GM18502 (cell line): ENCODE results near the gene TUFT1.
"Not testable (repeated sequence)": the region's sequence is repeated elsewhere in the genome, so short reads cannot be mapped to it uniquely, and the experiment has no call there.

ENCODE experiments used
- ATAC-seq: cut with Tn5 transposase; IDR thresholded peaks from one replicate; pipeline ENCODE4 v1.9.1; 2021; ENCODE audit warnings: mild to moderate bottlenecking; ENCODE audit not compliant: unreplicated experiment, poor library complexity

The TUFT1 gene

DNA sequence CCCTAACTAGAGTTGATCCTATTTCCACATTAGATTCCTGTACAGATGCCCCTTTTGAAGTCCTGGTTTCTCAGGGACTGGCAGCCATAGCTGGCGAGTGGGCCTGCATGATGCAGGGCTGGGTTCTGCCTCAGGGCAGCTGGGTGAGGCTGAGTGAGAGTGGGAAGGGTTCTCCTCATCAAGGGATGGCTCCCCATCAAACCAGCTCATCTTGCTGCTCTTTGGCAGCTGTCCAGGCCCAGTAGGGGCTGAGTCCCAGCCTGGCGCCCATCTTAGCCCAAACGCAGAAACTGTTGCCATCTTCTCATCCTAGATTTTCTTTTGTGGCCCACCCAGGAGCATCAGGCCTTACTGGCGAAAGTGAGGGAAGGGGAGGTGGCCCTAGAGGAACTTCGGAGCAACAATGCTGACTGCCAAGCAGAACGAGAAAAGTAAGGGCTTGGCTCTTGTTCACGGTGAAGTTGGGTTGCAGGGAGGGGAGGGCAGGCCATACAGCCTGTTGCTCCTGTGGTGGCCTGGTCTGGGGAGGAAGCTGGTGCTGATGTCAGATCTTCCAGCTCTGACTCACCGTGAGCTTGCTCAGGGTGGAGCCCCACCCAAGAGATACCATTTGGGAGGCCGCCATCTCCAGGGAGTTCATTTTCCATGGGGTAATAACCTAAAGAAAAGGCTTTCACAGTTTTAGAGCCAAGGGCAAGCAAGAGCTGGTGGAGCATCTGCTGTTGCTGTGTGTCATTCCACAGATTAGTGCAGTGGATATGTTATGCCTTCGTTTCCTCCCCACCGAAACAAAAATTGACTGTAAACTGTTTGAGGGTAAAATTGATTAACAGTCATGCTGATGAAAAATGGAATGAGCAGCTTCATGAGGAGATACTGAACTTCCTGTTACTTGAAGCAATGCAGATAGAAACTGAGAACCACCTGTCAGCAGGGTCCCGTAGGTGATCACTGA, 34.7 kb downstream of the TUFT1 start:
- ATAC-seq, result no peak

GRCh38 chr1:151577173-151577572, 37.1 kb downstream of the TUFT1 start:
- ATAC-seq, result no peak

DNA sequence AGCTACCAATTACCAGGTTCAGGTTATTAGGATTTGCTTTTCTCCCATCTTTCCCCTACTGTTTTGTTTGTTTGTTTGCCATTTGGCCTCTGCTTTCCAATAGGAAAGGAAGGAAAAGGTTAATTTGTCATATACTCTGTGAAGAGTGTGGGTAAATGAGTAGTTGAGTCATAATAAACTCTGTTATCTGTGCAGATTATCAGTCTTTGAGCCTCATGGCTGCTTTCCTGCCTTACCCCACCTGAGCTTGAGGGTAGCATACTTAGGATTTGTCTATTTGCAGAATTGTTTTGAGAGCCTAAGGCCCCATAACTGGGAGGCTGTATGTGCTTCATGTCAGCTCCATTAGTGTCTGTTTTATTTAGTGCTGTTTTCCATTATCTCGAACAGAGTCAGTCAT, 38.8 kb downstream of the TUFT1 start:
- ATAC-seq, result no peak

GRCh38 chr1:151579436-151580225, 39.5 kb downstream of the TUFT1 start:
- no peak for ATAC-seq

- ATAC-seq, result no peak
Measured at GRCh38 chr1:151581451-151581850, 41.3 kb downstream of the TUFT1 start.

GRCh38 chr1:151581921-151582320, 41.8 kb downstream of the TUFT1 start:
- ATAC-seq, result no peak

DNA sequence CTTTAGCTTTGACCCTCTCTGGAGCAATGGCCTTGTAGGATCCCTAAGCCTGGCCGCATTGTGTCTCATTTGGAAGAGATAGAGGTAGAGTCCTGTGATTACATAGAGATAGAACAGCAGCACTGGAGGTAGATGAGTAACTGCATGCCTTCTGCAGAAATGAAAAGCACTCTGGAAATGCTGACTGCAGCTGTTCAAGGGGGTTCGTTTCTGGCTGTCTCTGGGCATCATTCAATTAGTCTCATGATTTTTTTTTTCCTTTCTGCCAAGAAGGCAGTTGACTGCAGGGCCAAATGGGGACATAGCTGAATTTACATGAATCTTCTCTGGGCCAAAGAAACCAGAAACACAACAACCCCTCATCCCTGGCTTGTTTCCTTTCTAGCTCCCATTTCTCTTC, 43.7 kb downstream of the TUFT1 start:
- no peak for ATAC-seq

- ATAC-seq, result no peak
Measured at GRCh38 chr1:151584278-151584677, 44.2 kb downstream of the TUFT1 start.

DNA sequence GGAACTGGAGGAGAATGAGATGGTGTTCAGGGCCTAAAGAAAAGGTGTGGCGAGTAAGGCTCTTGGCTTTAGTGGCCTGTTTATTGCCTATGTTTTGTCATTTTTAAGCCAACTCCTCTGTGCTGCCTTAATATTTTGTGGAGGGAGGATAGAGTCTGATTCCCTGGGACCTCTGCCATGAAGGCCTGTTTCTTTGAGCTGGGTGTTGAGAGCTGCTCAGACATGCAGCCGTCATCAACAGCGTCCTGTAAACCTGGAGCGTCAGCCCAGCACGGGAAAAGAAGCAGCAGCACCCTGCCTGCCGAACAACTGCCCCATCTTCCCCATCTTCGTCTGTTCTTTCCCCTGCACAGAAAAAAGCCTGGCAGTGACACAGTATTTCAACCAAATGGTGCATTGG, 44.7 kb downstream of the TUFT1 start:
- ATAC-seq, result no peak

DNA sequence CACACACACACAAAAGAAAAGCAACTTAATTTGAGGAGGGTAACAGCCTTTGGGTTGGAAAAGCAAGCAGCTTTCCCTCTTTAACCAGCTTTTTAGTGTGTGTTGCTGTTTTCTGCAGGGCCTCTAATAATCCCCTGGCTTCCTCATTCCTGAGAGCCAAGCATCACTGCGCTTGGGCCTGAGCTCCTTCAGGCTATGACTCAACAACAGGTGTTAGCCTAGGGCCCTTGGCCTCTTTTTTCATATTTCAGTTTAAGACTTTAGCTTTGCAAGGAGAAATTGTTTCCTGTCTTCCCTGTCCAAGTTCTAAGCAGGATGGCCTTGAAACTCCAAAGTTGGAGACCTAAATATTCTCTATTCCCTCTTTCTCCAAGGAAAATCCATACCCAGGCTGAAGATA, 45.5 kb downstream of the TUFT1 start:
- no peak for ATAC-seq

DNA sequence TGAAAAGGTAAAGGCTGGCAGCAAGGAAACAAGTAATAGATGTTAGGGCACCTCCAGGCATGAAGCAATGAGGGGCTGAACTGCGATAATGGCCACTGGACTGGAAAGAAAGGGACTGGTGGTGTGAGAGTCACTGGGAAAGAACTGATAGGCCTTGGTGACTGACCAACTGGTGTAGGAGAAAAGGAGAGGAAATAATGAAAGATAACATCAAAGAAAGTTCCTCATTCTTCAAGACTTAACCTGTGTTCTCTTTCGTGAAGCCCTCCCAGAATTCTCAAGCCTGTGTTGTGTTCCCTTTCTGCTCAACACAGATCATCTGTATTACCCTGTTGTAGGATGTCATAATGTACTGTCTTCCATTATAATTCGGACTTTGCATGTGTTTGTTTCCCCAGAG, 50.9 kb downstream of the TUFT1 start:
- no peak for ATAC-seq

GRCh38 chr1:151593730-151594129, 53.6 kb downstream of the TUFT1 start:
- no peak for ATAC-seq

DNA sequence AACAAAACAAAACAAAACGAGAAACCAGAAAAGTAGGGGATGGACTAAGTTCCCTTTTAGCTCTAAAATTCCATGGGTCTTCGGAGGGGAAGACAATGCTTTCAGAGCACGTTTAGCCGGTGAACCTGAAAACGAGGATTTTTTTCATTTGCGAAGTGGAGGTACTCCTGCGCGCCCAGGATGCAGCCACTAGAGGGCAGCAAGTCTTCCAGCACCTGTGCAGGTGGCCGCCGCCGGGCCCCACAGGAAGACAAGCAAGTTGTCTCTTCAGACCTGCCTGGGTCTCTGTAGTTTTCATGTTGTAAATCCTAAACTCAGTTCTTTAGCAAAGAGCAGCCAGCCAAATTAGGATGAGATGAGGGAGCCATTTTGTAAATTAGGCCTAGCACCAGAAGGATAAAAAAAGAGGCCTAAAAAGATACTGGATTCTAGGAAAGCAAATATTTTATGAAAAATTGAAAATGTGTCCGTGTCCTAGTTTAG, 54.1 kb downstream of the TUFT1 start:
- no peak for ATAC-seq

DNA sequence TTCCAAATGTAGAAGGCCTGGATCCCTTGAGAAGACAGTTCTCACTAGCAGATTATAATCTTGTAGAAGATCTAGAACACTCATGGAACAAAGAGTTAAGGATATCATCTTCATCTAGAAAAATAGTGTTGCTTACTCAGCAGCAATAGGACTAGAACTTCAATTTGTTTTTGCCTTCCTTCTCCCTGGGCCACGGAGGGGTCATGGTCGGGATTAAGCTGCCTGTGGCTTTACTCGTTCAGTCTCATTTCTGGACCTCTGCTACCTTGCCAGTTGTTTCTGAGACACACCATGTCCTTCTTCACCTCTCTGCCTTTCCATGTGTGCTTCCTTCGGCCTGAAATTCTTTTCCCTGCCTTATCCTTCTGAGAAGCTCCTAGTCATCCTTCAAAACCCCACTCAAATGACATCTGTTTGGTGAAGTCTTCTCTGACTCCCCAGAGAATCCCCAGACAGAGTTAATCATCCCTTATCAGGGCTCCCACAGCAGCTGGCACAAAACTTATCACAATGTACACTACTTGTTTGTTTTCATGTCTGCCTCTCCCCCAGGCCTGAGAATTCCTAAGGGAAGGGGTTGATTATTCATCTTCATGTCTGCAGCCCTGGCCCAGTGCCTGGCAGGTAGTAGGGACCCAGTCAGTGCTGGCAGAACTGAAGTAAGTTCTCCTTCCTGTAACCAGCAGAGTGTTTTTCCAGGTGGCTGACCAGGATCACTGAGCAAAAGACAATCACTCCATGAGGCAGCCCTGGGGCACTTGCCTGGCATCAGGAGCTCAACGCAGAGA, 56.3 kb downstream of the TUFT1 start:
- ATAC-seq, result no peak

- not testable (repeated sequence) for ATAC-seq
Measured at GRCh38 chr1:151602550-151602949, 62.4 kb downstream of the TUFT1 start.

DNA sequence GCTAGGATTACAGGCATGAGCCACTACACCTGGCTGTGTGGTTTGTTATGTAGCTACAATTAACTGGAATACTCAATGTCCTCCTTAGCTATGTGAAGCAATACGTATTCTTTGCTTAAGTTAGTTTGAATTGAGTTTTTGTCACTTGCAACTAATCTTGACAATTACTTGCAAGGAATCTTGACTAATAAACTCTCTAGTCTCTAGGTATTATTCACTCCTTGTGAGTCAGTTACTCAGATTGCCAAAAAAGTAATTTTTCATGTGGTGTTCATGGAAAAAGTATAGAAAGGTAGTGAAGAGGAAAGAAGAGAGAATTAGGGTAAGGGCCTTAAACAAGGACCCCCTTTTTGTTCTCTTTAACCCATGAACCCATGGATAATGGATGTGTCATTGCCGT, 64.2 kb downstream of the TUFT1 start:
- ATAC-seq, result no peak

DNA sequence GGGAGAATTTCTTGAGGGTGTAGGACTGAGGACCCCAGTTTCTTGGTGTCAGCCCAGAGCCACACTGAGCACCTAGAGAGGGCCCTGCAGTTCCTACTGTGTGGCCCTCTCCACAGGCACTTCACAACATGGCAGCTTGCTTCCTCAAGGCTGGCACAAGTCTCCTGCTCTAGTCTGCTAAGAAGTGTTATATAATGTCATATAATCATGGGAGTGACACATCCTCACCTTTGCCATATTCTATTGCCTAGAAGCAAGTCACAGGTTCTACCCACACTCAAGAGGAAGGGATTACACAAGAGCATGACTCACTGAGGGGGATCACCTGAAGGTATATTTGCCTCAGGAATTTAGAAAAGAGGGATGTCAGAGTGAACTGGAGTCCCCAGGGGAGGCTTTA, 66.3 kb downstream of the TUFT1 start:
- no peak for ATAC-seq

GRCh38 chr1:151606857-151607256, 66.7 kb downstream of the TUFT1 start:
- no peak for ATAC-seq

- ATAC-seq, result no peak
Measured at GRCh38 chr1:151610142-151610541, 70.0 kb downstream of the TUFT1 start.

GRCh38 chr1:151611288-151611790, 71.2 kb downstream of the TUFT1 start:
- no peak for ATAC-seq
